GM18520 (cell line): ENCODE results near the gene PNPLA1.

Source experiments
- ATAC-seq: cut with Tn5 transposase; IDR thresholded peaks from one replicate; pipeline ENCODE4 v1.9.1; 2021; ENCODE audit not compliant: unreplicated experiment

The PNPLA1 gene

DNA sequence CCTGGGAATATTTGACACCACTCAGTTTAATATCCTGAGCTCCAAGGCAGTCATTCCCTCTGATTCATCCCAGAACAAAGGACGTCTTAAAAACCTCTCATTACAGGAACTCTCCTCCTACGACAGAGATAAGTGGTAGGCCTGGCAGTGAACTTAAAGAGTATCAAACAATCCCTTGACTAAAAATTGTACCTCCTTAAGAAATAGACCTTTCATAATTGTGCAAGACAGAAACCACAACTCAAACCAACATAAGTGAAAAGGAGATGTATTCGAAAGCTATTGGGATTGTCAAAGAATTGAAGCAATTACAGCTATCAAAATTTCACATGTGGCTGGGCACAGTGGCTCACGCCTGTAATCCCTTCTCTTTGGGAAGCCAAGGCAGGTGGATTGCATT lies 86.0 kb downstream of the PNPLA1 start:
- ATAC-seq, result no peak

GRCh38 chr6:36357872-36358225 lies 88.0 kb downstream of the PNPLA1 start:
- ATAC-seq, result peak; percentile 38
